Measurements from ENCODE around the gene RHCE.
"Not testable (repeated sequence)": the region's sequence is repeated elsewhere in the genome, so short reads cannot be mapped to it uniquely, and the experiment has no call there.

Gene RHCE

DNA sequence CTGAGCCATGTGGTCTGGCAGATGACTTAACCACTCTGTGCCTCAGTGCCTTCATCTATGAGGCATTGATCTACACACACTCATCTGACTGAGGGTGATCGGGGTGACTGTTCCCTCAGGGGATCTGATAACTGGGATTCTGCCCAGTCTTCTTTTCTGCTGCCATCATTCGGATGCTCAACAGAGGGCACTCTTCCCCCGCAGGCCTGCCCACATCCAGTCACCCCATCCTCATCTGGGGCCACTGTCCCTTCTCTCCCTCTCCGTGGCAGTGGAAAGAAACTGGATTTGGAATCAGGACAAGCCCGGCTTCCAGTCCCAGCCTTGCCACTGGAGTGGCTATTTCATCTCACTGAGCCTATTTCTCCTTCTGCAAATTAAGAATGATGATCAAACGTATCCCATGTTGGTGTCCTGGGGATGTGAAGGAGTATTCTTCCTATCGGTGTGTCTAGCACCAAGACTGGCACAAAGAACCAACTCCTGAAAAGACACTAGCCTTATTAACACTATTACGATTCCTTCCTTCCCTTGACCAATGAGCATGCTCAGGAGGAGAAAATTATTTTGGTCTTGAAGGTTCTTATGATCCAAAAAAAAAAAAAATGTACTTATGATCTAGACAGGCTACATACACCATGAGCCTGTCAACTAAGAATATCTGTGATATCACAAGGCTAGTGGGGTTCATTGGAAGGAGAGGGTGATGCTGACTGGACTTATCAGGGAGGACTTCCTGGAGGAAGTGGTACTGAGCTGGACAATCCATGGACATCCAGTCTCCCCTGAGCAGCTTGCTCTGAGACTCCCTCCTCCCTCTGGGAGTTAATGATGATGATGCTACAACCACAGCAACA, 17.4 kb downstream of the RHCE start:
- H3K23ac ChIP-seq (ENCODE audit: low read depth, low read length, poor library complexity); H3K79me1 ChIP-seq (ENCODE audit: low read depth, low read length); H3K36me3 ChIP-seq (replicated peaks in 1 of 2; ENCODE audit: control insufficient read depth in 2 of 2, insufficient read depth in 2 of 2, low read length in 2 of 2); H3K18ac ChIP-seq (ENCODE audit: low read length); H2AK5ac ChIP-seq (ENCODE audit: low read depth, low read length); H2AFZ ChIP-seq (ENCODE audit: low read length); H3K9ac ChIP-seq (ENCODE audit: low read depth, low read length, poor library complexity); H3K4me3 ChIP-seq (ENCODE audit: low read length in 2 of 2); H3K14ac ChIP-seq (ENCODE audit: low read length); H2BK5ac ChIP-seq (ENCODE audit: low read length); H3K9me3 ChIP-seq (replicated peaks in 1 of 2; ENCODE audit: control insufficient read depth in 2 of 2, insufficient read depth in 1 of 2, low read depth in 1 of 2, low read length in 2 of 2); H3K4me2 ChIP-seq (ENCODE audit: insufficient read depth, low read length, poor library complexity, severe bottlenecking); H2BK120ac ChIP-seq (ENCODE audit: low read depth, low read length); H3K27ac ChIP-seq (replicated peaks; ENCODE audit: low read length); H2BK12ac ChIP-seq (ENCODE audit: low read length); H3K4me1 ChIP-seq (ENCODE audit: control insufficient read depth in 2 of 2, insufficient read depth in 1 of 2, low read depth in 1 of 2, low read length in 2 of 2); H3K27me3 ChIP-seq (ENCODE audit: control insufficient read depth in 3 of 3, insufficient read depth in 3 of 3, low read depth in 1 of 3, low read length in 3 of 3); DNase-seq (ENCODE audit: low spot score); H4K8ac ChIP-seq (ENCODE audit: low read depth, low read length); H3K4ac ChIP-seq (ENCODE audit: low read length); H4K91ac ChIP-seq (ENCODE audit: low read depth, low read length, poor library complexity); H2BK15ac ChIP-seq (ENCODE audit: low read length): not testable (repeated sequence)
- no CpG with 5 or more reads among the region's 8 CpGs for WGBS, 2 donors (ENCODE audit: extremely low coverage in 2 of 2, insufficient read length in 2 of 2, insufficient replicate concordance in 1 of 2)

- not testable (repeated sequence) for H3K9me3 ChIP-seq (replicated peaks in 1 of 2; ENCODE audit: control insufficient read depth in 2 of 2, insufficient read depth in 1 of 2, low read depth in 1 of 2, low read length in 2 of 2); DNase-seq (ENCODE audit: low spot score); H3K36me3 ChIP-seq (replicated peaks in 1 of 2; ENCODE audit: control insufficient read depth in 2 of 2, insufficient read depth in 2 of 2, low read length in 2 of 2); H2BK12ac ChIP-seq (ENCODE audit: low read length); H2AFZ ChIP-seq (ENCODE audit: low read length); H3K14ac ChIP-seq (ENCODE audit: low read length); H3K4me1 ChIP-seq (ENCODE audit: control insufficient read depth in 2 of 2, insufficient read depth in 1 of 2, low read depth in 1 of 2, low read length in 2 of 2); H2AK5ac ChIP-seq (ENCODE audit: low read depth, low read length); H2BK120ac ChIP-seq (ENCODE audit: low read depth, low read length); H3K18ac ChIP-seq (ENCODE audit: low read length); H3K4me2 ChIP-seq (ENCODE audit: insufficient read depth, low read length, poor library complexity, severe bottlenecking); H3K23ac ChIP-seq (ENCODE audit: low read depth, low read length, poor library complexity); H4K91ac ChIP-seq (ENCODE audit: low read depth, low read length, poor library complexity); H3K79me1 ChIP-seq (ENCODE audit: low read depth, low read length); H2BK5ac ChIP-seq (ENCODE audit: low read length); H3K27ac ChIP-seq (replicated peaks; ENCODE audit: low read length); H3K4me3 ChIP-seq (ENCODE audit: low read length in 2 of 2); H3K9ac ChIP-seq (ENCODE audit: low read depth, low read length, poor library complexity); H2BK15ac ChIP-seq (ENCODE audit: low read length); H3K4ac ChIP-seq (ENCODE audit: low read length); H4K8ac ChIP-seq (ENCODE audit: low read depth, low read length); H3K27me3 ChIP-seq (ENCODE audit: control insufficient read depth in 3 of 3, insufficient read depth in 3 of 3, low read depth in 1 of 3, low read length in 3 of 3)
- no CpG with 5 or more reads among the region's 2 CpGs for WGBS, 2 donors (ENCODE audit: extremely low coverage in 2 of 2, insufficient read length in 2 of 2, insufficient replicate concordance in 1 of 2)
These were observed 22.5 kb downstream of the RHCE start for GRCh38 chr1:25398079-25398478.

- not testable (repeated sequence) for H3K4ac ChIP-seq (ENCODE audit: low read length); H3K27me3 ChIP-seq (ENCODE audit: control insufficient read depth in 3 of 3, insufficient read depth in 3 of 3, low read depth in 1 of 3, low read length in 3 of 3); H3K9me3 ChIP-seq (replicated peaks in 1 of 2; ENCODE audit: control insufficient read depth in 2 of 2, insufficient read depth in 1 of 2, low read depth in 1 of 2, low read length in 2 of 2); DNase-seq (ENCODE audit: low spot score); H4K8ac ChIP-seq (ENCODE audit: low read depth, low read length); H3K36me3 ChIP-seq (replicated peaks in 1 of 2; ENCODE audit: control insufficient read depth in 2 of 2, insufficient read depth in 2 of 2, low read length in 2 of 2); H3K14ac ChIP-seq (ENCODE audit: low read length); H2BK5ac ChIP-seq (ENCODE audit: low read length); H3K27ac ChIP-seq (replicated peaks; ENCODE audit: low read length); H3K23ac ChIP-seq (ENCODE audit: low read depth, low read length, poor library complexity); H3K18ac ChIP-seq (ENCODE audit: low read length); H2BK120ac ChIP-seq (ENCODE audit: low read depth, low read length); H2AFZ ChIP-seq (ENCODE audit: low read length); H3K4me2 ChIP-seq (ENCODE audit: insufficient read depth, low read length, poor library complexity, severe bottlenecking); H3K79me1 ChIP-seq (ENCODE audit: low read depth, low read length); H3K4me3 ChIP-seq (ENCODE audit: low read length in 2 of 2); H2BK15ac ChIP-seq (ENCODE audit: low read length); H2BK12ac ChIP-seq (ENCODE audit: low read length); H3K4me1 ChIP-seq (ENCODE audit: control insufficient read depth in 2 of 2, insufficient read depth in 1 of 2, low read depth in 1 of 2, low read length in 2 of 2); H4K91ac ChIP-seq (ENCODE audit: low read depth, low read length, poor library complexity); H2AK5ac ChIP-seq (ENCODE audit: low read depth, low read length); H3K9ac ChIP-seq (ENCODE audit: low read depth, low read length, poor library complexity)
- no CpG with 5 or more reads among the region's 10 CpGs for WGBS, 2 donors (ENCODE audit: extremely low coverage in 2 of 2, insufficient read length in 2 of 2, insufficient replicate concordance in 1 of 2)
These were observed 23.1 kb downstream of the RHCE start for GRCh38 chr1:25397549-25397948.

- no peak overlapping the region for H3K4ac ChIP-seq (ENCODE audit: low read length)
- DNase-seq (ENCODE audit: low spot score), result no peak
- H4K8ac ChIP-seq (ENCODE audit: low read depth, low read length), result no peak overlapping the region
These were observed 27.8 kb downstream of the RHCE start for GRCh38 chr1:25392841-25393240.

More at GRCh38 chr1:25392841-25393240, 27.8 kb downstream of the RHCE start:
- Histone ChIP-seq H3K4me3 (ENCODE audit: low read length in 2 of 2) (no peak overlapping the region), H2BK12ac (ENCODE audit: low read length) (no peak overlapping the region), H3K36me3 (replicated peaks in 1 of 2; ENCODE audit: control insufficient read depth in 2 of 2, insufficient read depth in 2 of 2, low read length in 2 of 2) (no peaks in the 10 kb centered on the region), H3K9me3 (replicated peaks in 1 of 2; ENCODE audit: control insufficient read depth in 2 of 2, insufficient read depth in 1 of 2, low read depth in 1 of 2, low read length in 2 of 2) (no peaks in the 10 kb centered on the region), H3K4me2 (ENCODE audit: insufficient read depth, low read length, poor library complexity, severe bottlenecking) (no peak overlapping the region), H4K91ac (ENCODE audit: low read depth, low read length, poor library complexity) (no peak overlapping the region), H3K9ac (ENCODE audit: low read depth, low read length, poor library complexity) (no peak overlapping the region), H2AK5ac (ENCODE audit: low read depth, low read length) (no peak overlapping the region), H2BK120ac (ENCODE audit: low read depth, low read length) (no peak overlapping the region), H3K27ac (replicated peaks; ENCODE audit: low read length) (no peak overlapping the region), H3K18ac (ENCODE audit: low read length) (no peak overlapping the region), H3K14ac (ENCODE audit: low read length) (no peak overlapping the region), H2BK5ac (ENCODE audit: low read length) (no peak overlapping the region), H3K27me3 (ENCODE audit: control insufficient read depth in 3 of 3, insufficient read depth in 3 of 3, low read depth in 1 of 3, low read length in 3 of 3) (no peaks in the 10 kb centered on the region), H2BK15ac (ENCODE audit: low read length) (no peak overlapping the region), H3K4me1 (ENCODE audit: control insufficient read depth in 2 of 2, insufficient read depth in 1 of 2, low read depth in 1 of 2, low read length in 2 of 2) (no peaks in the 10 kb centered on the region), H3K79me1 (ENCODE audit: low read depth, low read length) (no peaks in the 10 kb centered on the region), H3K23ac (ENCODE audit: low read depth, low read length, poor library complexity) (no peak overlapping the region), H2AFZ (ENCODE audit: low read length) (no peak overlapping the region)
- no CpG with 5 or more reads among the region's 6 CpGs for WGBS, 2 donors (ENCODE audit: extremely low coverage in 2 of 2, insufficient read length in 2 of 2, insufficient replicate concordance in 1 of 2)

Data from neuronal stem cell (in vitro differentiated cells).